DND-41 (cell line): ENCODE results near the gene BPIFB6.

ENCODE experiments used
- CTCF ChIP-seq: IDR thresholded peaks from 2 replicates; pipeline ENCODE4 v1.5.1; 2012; ENCODE audit warnings: borderline replicate concordance, low read length, moderate library complexity, mild to moderate bottlenecking; ENCODE audit not compliant: poor library complexity, severe bottlenecking; ENCODE audit errors: extremely low read depth
- EZH2 ChIP-seq: IDR thresholded peaks from 3 replicates; pipeline ENCODE4 v1.6.1; 2012; ENCODE audit warnings: borderline replicate concordance, low read depth, mild to moderate bottlenecking, moderate library complexity, low read length, inconsistent platforms; ENCODE audit not compliant: severe bottlenecking

DNA sequence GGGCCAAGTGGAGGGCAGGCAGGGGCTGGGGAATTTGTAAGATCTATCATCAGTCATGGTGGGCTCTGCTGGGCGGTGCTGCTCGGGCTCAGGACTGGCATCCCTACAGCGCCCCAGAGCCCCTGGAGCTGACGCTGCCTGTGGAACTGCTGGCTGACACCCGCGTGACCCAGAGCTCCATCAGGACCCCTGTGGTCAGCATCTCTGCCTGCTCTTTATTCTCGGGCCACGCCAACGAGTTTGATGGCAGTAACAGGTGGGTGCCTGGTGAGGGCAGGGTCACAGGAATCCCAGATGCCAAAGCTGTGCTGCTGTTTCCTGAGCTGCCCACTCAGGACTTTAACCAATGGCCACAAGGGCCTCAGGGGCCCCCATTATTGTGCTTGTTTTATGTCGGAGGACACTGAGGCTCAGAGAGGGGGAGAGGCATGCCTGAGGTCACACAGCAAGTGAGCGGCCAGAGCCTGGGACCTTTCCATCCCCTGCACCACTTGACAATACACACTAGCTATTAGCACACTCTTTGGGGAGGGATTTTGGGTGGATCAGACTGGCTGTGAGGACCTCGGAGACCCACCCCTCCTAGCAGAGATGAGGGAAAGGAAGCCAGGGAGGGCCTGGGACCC, 17.6 kb upstream of the BPIFB6 start:
- TF ChIP-seq CTCF: no peak
- TF ChIP-seq EZH2: no peak
